PC-3 (cell line): ENCODE results near the gene DNAJC22.

Source experiments
- EZH2 ChIP-seq: fragments of 300-600 bp; sonication (generic); IDR thresholded peaks from one replicate; pipeline ENCODE4 v1.6.1; 2017; ENCODE audit warnings: antibody characterized with exemption, mild to moderate bottlenecking, low read length; ENCODE audit not compliant: unreplicated experiment
- EZH2phosphoT487 ChIP-seq: fragments of 300-600 bp; sonication (generic); IDR thresholded peaks from 2 replicates; pipeline ENCODE4 v1.6.1; 2018; ENCODE audit warnings: mild to moderate bottlenecking, antibody characterized with exemption, low read length, borderline replicate concordance
- TF ChIP-seq, protein P1 (sequence below): fragments of 300-600 bp; sonication (generic); conservative IDR thresholded peaks from 2 replicates; pipeline ENCODE4 v1.5.1; 2017; ENCODE audit warnings: antibody characterized with exemption, low read depth, mild to moderate bottlenecking, low read length

DNA sequence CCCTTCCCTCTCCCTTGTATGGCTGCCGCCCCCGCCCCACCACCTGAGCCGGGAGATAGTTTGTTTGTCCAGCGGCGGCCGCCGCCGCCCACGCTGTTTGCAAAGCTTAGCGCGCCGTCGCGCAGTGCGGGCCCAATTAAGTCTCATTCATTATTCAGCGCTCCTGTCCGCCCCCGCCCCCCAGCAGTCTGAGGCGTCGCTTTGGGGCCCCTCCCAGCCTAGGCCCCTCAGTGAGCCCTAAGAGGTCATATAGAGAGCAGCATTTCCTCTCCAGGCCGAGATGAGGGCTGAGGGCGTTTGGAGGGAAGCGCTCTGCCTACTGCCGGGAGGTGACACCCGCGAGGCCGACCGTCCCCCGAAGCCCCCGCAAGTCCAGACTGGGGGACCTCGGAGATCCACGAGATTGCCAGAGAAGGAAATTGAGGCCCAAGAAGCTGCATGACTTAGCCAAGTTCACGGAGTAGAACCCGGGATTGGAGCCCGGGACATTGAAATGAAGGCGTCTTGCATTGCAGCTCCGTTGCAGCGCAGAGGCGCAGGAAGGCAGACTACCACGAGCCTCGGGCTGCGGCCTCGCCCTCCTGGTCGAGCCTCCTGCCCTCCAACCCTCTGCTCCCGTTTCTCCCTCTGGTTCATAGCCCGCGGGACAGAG lies at the start of gene DNAJC22:
- TF ChIP-seq, protein P1, sequence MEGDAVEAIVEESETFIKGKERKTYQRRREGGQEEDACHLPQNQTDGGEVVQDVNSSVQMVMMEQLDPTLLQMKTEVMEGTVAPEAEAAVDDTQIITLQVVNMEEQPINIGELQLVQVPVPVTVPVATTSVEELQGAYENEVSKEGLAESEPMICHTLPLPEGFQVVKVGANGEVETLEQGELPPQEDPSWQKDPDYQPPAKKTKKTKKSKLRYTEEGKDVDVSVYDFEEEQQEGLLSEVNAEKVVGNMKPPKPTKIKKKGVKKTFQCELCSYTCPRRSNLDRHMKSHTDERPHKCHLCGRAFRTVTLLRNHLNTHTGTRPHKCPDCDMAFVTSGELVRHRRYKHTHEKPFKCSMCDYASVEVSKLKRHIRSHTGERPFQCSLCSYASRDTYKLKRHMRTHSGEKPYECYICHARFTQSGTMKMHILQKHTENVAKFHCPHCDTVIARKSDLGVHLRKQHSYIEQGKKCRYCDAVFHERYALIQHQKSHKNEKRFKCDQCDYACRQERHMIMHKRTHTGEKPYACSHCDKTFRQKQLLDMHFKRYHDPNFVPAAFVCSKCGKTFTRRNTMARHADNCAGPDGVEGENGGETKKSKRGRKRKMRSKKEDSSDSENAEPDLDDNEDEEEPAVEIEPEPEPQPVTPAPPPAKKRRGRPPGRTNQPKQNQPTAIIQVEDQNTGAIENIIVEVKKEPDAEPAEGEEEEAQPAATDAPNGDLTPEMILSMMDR = no peak
- no peak for TF ChIP-seq EZH2
- TF ChIP-seq EZH2phosphoT487 = no peak
